Stimulated activated CD8-positive, alpha-beta memory T cell treated with anti-CD3 and anti-CD28 coated beads, Interleukin-2, amount 100 ng/mL, for 1 hour (primary cell): ENCODE measurements around the gene RAB26.
A peak's percentile ranks its signal among the peaks of the same experiment; 100 is the strongest.
"Not testable (repeated sequence)": the region's sequence is repeated elsewhere in the genome, so short reads cannot be mapped to it uniquely, and the experiment has no call there.

ENCODE experiments used
- DNase-seq, 2 donors: peaks; one replicate each; pipeline ENCODE4 v3.0.0-alpha.2; 2020; ENCODE audit warnings: low read depth in 2 of 2

The RAB26 gene

GRCh38 chr16:2117341-2117740 lies 31.1 kb upstream of the RAB26 start:
- DNase-seq = not testable (repeated sequence)

- not testable (repeated sequence) for DNase-seq
Observed at GRCh38 chr16:2117960-2118722, 30.3 kb upstream of the RAB26 start.

DNA sequence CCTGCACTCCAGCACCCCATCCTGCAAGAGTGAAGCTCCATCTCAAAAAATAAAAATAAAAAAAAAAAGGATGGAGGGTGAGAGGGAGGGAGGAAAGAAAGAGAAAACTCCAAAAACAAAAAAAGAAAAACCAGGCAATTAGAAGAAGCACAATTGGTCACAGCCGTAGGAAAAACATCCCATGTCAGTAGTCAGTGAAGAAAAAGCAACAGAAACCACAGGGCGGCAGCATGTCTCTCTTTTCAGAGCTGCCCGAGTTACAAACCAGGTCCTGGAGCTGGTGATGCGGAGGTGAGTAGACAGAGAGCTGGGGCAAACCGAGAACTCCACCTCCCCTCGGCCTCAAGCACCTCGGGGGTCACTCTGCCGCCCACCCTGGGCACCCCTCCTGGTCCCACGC lies 27.1 kb upstream of the RAB26 start:
- not testable (repeated sequence) for DNase-seq

GRCh38 chr16:2121853-2122252 lies 26.6 kb upstream of the RAB26 start:
- no peak for DNase-seq

- DNase-seq = no peak
Observed at GRCh38 chr16:2122429-2122828, 26.0 kb upstream of the RAB26 start.

GRCh38 chr16:2122934-2123683 lies 25.3 kb upstream of the RAB26 start:
- not testable (repeated sequence) for DNase-seq

GRCh38 chr16:2123706-2124376 lies 24.6 kb upstream of the RAB26 start:
- DNase-seq = not testable (repeated sequence)

GRCh38 chr16:2124377-2124693 lies 24.1 kb upstream of the RAB26 start:
- not testable (repeated sequence) for DNase-seq

- DNase-seq = not testable (repeated sequence)
Observed at GRCh38 chr16:2124694-2125444, 23.6 kb upstream of the RAB26 start.

DNA sequence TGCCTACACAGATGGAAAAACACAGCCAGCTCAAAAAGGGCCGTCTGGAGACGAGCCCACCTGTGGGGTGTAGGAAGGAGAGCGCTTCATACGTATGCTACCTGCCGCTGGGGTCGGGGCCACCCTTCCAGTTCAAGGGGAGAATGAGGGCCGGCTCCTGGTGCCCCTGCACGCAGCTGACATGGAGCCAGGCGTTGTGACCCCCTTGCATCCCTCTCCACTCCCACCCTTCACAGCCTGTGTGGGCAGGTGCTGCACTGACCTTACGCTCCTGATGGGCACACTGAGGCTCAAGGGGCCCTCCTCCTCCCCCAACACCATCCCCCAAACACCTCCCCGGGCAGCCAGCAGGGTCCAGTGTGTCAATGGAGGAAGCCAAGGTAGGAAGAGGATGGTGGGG lies 22.8 kb upstream of the RAB26 start:
- DNase-seq = not testable (repeated sequence)

- DNase-seq = not testable (repeated sequence)
Observed at GRCh38 chr16:2126161-2126743, 22.2 kb upstream of the RAB26 start.

- DNase-seq = not testable (repeated sequence)
Observed at GRCh38 chr16:2126928-2127556, 21.4 kb upstream of the RAB26 start.

GRCh38 chr16:2127630-2128280 lies 20.7 kb upstream of the RAB26 start:
- DNase-seq = peak in 1 of 2 donors; percentile 19

DNA sequence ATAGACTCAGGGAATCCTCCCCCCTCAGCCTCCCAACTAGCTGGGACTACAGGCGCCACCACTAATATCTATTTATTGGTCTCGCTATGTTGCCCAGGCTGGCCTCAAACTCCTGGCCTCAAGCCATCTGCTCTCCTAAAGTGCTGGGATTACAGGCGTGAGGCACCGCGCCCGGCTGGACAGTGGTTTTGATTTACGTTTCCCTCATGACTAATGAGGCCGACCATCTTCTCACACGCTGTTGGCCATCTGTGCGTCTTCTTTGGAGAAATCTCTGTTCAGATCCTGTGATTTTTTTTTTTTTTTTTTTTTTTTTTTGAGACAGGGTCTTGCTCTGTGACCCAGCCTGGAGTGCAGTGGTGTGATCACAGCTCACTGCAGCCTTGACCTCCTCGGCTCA lies 19.2 kb upstream of the RAB26 start:
- not testable (repeated sequence) for DNase-seq

DNA sequence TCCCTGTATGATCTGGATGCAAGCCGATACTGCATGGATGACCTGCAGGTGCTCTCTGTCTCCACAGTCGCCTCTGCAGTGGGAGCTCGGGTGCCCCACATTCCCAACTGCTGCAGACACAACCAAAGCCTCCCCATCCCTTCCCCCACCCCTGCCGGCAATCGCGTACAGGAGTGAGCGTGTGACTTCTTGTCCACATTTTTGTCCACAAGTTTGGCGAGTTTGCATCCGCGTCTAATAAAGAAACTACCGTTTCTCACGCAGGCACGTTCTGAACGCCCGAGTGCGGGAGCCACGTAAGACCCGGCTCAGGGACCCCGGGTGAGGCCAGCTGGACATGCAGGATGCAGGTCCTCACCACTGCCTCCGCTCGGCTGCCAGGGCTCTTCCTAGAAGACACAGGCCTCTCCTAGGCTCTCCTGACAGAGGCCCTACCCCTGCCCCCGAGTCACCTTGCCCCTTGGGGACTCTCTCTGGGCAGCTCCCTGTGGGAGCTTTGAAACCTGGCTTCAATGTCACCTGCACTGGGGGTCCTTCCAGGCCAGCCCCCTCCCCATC lies 18.5 kb upstream of the RAB26 start:
- not testable (repeated sequence) for DNase-seq

DNA sequence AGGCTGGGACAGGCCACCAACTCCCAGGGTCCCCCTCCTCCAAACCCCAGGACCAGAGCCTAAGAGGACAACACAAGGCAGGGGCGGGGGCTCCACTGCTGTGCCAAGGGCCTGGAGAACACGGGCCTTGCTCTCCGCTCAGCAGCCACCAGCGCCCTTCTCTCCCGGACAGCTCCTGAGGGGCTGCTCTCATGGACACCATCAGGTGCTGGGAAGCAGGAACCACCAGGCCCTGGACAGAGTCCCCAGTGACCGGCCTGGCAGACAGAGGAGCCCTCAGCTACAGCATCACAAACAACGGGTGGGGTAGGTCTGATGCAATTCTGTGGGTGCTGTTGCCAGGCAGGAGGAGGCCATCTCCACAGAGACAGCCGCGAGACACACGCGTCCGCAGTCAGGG lies 14.6 kb upstream of the RAB26 start:
- not testable (repeated sequence) for DNase-seq

- DNase-seq = not testable (repeated sequence)
Observed at GRCh38 chr16:2135071-2135470, 13.4 kb upstream of the RAB26 start.

- DNase-seq = peak; percentile 97 to 98
Observed at GRCh38 chr16:2135770-2136490, 12.5 kb upstream of the RAB26 start, which contains the start of gene PKD1. Gene PKD1, minus strand, starts transcription at chr16:2135898. Its CDS starts 209 bp downstream, at chr16:2135689.
